Stimulated activated CD8-positive, alpha-beta memory T cell treated with anti-CD3 and anti-CD28 coated beads, Interleukin-4, amount 100 ng/mL, for 24 hours (primary cell): ENCODE measurements around the gene KLHDC4.
"Not testable (repeated sequence)": the region's sequence is repeated elsewhere in the genome, so short reads cannot be mapped to it uniquely, and the experiment has no call there.

Experiments
- DNase-seq: peaks from one replicate; pipeline ENCODE4 v3.0.0-alpha.2; 2020; ENCODE audit warnings: low read depth

Gene KLHDC4

GRCh38 chr16:87788730-87789436 lies 23.1 kb upstream of the KLHDC4 start:
- DNase-seq = not testable (repeated sequence)

DNA sequence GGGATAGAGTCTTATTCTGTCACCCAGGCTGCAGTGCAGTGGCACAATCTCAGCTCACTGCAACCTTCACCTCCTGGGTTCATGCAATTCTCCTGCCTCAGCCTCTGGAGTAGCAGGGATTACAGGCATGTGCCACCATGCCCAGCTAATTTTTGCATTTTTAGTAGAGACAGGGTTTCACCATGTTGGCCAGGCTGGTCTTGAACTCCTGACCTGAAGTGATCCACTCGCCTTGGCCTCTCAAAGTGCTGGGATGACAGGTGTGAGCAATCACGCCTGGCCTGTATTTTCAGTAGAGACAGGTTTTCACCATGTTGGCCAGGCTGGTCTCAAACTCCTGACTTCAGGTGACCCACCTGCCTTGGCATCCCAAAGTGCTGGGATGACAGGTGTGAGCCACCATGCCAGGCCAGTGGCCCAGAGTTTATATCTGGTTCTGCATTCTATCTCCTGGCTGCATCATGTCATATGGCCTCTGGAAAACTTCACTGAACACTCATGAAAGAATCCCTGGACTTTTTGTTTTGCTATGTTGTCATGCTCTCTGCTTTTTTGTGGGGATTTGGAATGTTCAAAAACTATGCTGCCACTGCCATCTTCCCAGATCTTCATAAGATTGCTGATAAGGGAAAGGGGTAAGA lies 21.8 kb upstream of the KLHDC4 start:
- DNase-seq = not testable (repeated sequence)

- no peak for DNase-seq
Measured at GRCh38 chr16:87784812-87785211, 19.0 kb upstream of the KLHDC4 start.

DNA sequence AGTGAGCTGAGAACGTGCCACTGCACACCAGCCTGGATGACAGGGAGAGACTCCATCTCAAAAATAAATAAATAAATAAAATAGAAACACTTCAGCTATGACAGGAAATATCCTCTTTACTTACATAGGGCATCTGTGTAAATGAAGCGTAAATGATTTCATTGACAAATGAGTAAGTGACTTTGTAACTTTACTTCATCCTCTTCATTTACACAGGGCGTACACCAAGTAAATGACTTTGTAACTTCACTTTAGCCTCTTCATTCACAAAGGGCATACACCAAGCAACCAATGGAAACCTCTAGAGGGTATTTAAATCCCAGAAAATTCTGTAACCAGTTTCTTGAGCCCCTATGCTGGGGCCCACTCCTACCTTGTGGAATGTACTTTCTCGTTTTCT lies 16.2 kb upstream of the KLHDC4 start:
- DNase-seq = no peak

- DNase-seq = peak; percentile 47
Measured at GRCh38 chr16:87780385-87780989, 14.7 kb upstream of the KLHDC4 start.

- DNase-seq = peak; percentile 92
Measured at GRCh38 chr16:87778830-87779579, 13.2 kb upstream of the KLHDC4 start.

DNA sequence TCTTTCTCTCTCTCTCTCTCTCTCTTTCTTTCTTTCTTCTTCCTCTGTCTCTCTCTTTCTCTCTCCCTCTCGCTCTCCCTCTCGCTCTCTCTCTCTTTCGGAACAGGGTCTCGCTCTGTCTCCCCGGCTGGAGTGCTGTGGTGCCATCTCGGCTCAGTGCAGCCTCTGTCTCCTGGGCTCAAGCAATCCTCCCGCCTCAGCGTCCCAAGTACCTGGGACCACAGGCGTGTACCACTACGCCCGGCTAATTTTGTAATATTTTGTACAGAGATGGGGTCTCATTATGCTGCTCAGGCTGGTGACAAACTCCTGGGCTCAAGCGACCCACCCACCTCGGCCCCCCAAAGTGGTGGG lies 12.7 kb upstream of the KLHDC4 start:
- no peak for DNase-seq

GRCh38 chr16:87773836-87774235 lies 8.1 kb upstream of the KLHDC4 start:
- not testable (repeated sequence) for DNase-seq

DNA sequence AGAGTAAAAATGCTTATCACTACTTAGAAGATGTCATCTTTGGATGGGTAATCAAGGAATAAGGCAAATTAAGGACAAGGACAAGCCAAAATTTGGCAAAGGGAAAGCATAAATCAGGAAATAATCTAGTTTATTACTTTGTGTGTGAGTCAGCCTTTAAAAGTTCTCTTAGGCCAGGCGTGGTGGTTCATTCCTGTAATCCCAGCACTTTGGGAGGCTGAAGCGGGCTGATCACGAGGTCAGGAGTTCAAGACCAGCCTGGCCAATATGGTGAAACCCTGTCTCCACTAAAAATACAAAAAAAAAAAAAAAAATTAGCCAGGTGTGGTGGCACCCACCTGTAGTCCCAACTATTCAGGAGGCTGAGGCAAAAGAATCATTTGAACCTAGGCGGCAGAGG lies 1.7 kb upstream of the KLHDC4 start:
- DNase-seq = not testable (repeated sequence)

- no peak for DNase-seq
Measured at GRCh38 chr16:87766485-87766797, 655 bp upstream of the KLHDC4 start.

DNA sequence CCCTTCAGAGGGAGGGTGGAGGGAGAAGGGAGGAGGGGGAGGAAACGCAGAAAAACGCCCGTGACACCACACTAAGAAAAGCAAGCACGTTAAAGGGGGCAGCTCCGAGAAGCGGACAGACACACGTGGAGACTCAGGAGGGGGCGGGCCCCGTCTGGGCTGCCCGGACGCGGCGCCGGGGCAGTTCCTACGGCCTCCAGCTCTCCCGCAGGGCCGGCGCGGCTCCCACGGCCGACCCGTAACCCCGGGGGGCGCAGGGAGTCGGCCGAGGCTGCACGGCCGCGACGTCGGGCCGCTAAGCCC lies 362 bp downstream of the KLHDC4 start:
- peak; percentile 33 for DNase-seq

DNA sequence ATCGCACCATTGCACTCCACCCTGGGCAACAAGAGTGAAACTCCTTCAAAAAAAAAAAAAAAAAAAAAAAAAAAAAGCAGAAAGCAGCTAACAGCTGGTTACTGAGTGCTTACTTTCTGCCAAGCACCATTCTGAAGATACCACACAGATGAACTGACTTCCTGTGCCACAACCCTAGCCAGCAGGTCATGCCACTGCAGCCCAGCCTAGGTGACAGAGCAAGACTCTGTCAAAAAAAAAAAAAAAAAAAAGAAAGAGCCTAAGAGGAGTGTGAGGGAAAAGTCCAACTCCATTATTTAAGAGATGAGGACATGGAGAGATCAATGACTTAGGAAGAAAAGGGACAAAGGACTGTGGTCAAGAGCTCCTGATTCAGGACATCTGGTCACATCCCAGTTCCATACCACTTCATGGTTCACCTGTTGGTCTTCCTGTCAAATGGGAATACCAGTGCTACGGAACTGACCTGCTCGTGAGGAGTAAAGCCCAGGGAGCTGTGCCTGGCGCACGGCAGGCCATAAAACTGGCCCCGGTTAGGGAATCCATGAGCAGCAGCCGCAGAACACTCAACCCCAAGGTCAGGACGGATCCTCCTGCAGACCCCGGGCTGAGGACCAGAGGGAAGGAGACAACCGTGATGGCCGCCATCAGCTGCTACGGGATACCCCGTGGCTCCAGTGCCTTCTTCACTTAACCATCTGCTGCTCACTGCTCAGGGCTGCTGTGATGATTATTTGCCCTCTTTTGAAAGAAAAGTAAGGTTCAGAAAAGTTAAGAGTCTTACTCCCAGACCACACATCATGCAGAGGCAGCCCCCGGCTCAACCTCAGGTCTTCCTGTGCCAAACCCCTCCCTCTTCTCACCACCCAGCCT lies 950 bp downstream of the KLHDC4 start:
- DNase-seq = no peak

DNA sequence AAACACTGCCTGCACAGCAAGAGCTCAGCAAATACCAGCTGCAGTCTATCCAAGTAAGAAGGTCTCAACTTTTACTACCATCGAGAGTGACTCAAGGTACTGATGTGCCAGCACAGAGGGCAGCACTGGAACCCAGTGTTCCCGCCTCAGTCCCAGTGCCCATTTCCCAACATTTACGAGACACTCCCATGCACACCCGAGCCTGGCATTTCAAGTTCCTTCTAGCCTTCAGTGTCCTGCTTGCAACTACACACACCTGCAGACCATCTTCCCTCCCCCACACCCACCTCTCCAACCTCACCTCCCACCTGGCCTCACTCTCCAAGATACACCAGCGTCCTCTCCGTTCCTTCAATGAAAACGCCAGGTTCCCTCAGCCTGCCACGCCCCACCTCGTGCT lies 3.2 kb downstream of the KLHDC4 start:
- DNase-seq = no peak

GRCh38 chr16:87762071-87762571 lies 3.7 kb downstream of the KLHDC4 start:
- DNase-seq = no peak

GRCh38 chr16:87761060-87761459 lies 4.7 kb downstream of the KLHDC4 start:
- DNase-seq = no peak

- no peak for DNase-seq
Measured at GRCh38 chr16:87757841-87758426, 7.9 kb downstream of the KLHDC4 start.

GRCh38 chr16:87754535-87754934 lies 11.3 kb downstream of the KLHDC4 start:
- no peak for DNase-seq

- no peak for DNase-seq
Measured at GRCh38 chr16:87747626-87748414, 18.0 kb downstream of the KLHDC4 start.

DNA sequence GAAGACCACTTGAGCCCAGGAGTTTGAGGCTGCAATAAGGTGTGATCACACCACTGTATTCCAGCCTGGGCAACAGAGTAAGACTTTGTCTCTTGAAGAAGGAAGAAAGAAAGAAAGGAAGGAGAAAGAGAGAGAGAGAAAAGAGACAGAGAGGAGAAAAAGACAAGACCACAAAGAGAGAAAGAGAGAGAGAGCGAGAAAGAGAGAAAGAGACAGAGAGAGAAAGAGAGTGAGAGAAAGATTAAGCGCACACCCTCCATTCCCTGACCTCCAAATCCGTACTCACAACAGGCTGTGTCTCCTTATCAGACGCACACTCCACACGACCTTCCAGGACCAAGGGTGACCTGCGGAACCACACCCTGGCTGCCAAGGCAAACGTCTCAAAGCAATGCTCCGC lies 19.6 kb downstream of the KLHDC4 start:
- DNase-seq = no peak

GRCh38 chr16:87744750-87745514 lies 20.9 kb downstream of the KLHDC4 start:
- no peak for DNase-seq
